ENCODE measurements around the gene AFF3.
A peak's percentile ranks its signal among the peaks of the same experiment; 100 is the strongest.

AFF3 gene

DNA sequence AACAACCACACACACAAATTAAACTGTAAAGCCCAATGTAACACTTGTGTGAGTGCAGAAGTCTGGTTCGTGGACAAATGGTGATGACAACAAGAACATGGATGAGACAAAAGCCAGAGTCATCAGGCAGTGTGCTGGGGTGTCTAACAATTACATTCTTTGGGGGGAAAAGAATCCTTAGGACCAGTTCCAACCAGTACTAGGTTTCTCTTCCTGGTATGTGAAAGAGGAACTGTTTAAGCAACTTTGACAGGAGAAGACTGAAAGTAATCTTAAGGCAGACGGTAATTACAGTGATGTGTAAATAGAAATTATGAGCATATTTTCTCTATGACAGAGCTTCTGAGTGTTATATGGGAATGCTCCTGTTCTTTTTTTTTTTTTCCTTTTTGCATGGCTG is 133.4 kb downstream of the AFF3 start:
- DNase-seq (ENCODE audit: low spot score): no peak

- no peak for DNase-seq (ENCODE audit: low spot score)
Observed at GRCh38 chr2:100006516-100006915, 135.9 kb downstream of the AFF3 start.

DNA sequence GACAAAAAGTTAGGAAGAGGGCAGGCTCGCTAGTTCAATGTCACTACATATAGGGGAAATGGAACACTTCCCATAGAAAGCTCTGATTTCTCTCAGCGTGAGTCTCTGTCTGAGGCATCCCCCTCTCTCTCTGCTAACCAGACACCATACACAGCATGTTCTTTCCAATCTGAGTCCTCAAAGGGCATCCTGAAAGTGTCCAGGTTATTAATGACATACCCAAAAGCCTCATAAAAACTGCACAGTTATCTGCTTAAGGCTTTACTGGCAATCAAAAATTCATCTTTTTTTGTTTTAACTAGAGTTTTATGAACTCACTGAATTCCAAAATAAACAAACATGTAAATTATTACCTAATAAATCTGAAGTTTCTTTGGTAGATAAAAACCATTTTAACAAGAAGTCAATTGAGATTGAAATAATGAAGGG is 137.4 kb downstream of the AFF3 start:
- DNase-seq (ENCODE audit: low spot score): no peak

- DNase-seq (ENCODE audit: low spot score): no peak
Observed at GRCh38 chr2:100004348-100004884, 138.0 kb downstream of the AFF3 start.

DNA sequence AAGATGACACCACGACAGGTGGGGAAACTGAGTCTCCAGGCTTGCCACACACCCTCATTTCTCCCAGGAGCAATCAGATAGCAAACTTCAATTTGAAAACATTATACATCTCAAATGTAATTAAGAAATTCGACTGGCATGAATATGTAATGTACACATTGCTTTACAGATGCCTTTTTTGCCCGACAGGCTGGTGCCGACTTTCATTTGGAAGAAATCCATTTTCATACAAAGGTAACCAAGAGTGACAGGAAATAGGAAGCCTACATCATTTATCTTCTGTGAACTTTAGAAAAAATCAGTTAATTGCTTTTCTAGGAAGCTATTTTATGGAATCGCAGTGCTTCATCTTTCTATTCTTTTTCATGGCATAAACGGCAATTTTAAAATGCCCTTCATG is 140.3 kb downstream of the AFF3 start:
- DNase-seq (ENCODE audit: low spot score): no peak

DNA sequence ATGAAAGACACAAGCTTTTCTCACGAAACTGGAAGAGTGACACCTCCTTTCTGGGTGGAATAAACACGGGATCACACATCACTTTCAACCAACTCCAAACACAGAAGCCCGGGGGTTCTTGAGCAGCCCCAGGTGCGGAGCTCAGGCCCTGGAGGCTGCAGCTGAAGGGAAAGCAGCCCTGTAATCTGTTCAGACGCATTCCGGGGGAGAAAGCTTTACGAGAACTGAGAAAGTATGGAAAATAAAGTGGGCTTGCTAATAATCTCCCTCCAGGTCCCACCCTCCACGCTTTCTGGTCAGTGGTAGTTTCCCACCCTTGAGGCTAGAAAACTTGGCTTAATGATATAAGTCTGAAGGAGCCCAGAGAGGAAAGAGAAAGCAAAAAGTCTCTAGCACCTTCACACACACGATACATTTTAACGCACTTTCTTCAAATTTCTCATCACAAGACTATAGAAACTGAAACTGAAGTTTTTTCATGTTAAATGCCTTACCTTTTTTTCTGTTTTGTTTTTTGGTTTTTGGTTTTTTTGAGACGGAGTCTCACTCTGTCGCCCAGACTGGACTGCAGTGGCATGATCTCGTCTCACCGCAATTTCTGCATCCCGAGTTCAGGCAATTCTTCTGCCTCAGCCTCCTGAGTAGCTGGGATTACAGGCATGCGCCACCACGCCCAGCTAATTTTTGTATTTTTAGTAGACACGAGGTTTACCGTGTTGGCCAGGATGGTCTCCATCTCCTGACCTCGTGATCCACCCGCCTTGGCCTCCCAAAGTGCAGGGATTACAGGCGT is 141.3 kb downstream of the AFF3 start:
- no peak for DNase-seq (ENCODE audit: low spot score)

- DNase-seq (ENCODE audit: low spot score): no peak
Observed at GRCh38 chr2:99998651-99999320, 143.6 kb downstream of the AFF3 start.

DNA sequence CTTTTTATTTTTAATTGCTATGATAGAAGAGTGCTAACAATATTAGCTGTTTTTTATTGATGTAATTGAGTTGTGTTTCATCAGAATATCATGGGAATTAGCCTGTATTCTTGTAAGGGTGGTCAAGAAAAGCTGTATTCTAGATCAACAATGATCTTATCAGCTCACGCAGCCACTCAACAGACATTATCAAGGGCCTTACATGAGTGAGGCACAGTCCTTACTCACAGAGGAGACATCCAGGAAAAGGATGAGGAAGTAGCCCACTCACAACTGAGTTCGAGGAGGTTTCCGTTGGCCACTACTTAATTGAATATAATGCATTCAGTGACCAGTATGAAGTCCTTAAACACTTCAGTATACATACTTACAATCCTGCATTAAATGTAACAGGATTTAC is 152.5 kb downstream of the AFF3 start:
- peak; percentile 21 for DNase-seq (ENCODE audit: low spot score)

GRCh38 chr2:99988599-99988998 is 153.8 kb downstream of the AFF3 start:
- no peak for DNase-seq (ENCODE audit: low spot score)

GRCh38 chr2:99987160-99987559 is 155.2 kb downstream of the AFF3 start:
- DNase-seq (ENCODE audit: low spot score): no peak

DNA sequence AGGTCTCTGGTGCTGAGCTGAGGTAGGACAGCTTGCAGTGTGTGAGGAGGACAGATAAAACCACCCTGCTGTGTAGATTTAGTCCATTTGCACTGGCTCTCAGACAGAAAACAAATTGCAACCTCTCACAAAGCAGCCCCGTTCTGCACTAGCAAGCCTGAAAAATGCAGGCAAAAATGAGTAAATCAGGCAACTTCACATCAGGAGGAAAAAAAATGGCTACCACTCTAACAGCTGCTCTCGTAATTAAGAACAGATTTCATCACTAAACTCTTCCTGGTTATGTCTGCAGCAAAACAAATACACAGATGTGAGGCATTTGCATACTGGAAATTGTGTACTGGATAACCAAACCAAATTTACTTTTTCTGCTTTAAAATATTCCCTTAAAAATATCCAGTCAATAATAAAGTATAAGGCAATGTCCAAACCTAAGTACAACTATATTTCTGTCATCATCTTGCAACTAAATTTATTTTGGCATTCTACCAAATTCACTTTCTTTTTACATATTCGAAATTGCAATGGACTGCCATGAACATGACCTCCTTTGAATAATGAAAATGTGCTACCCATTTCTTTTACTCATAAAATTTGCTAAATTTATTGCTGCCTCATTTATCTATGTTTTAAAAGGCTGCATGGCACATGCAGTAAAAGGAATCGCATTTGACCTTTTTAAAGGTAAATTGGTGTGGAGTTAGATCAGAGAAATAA is 157.4 kb downstream of the AFF3 start:
- DNase-seq (ENCODE audit: low spot score): no peak

- DNase-seq (ENCODE audit: low spot score): no peak
Observed at GRCh38 chr2:99982744-99983143, 159.6 kb downstream of the AFF3 start.

- no peak for DNase-seq (ENCODE audit: low spot score)
Observed at GRCh38 chr2:99981840-99982239, 160.6 kb downstream of the AFF3 start.

GRCh38 chr2:99980176-99980575 is 162.2 kb downstream of the AFF3 start:
- no peak for DNase-seq (ENCODE audit: low spot score)

- no peak for DNase-seq (ENCODE audit: low spot score)
Observed at GRCh38 chr2:99977966-99978365, 164.4 kb downstream of the AFF3 start.

GRCh38 chr2:99975386-99975785 is 167.0 kb downstream of the AFF3 start:
- no peak for DNase-seq (ENCODE audit: low spot score)

- DNase-seq (ENCODE audit: low spot score): no peak
Observed at GRCh38 chr2:99974682-99975375, 167.6 kb downstream of the AFF3 start.

GRCh38 chr2:99974275-99974674 is 168.1 kb downstream of the AFF3 start:
- no peak for DNase-seq (ENCODE audit: low spot score)

DNA sequence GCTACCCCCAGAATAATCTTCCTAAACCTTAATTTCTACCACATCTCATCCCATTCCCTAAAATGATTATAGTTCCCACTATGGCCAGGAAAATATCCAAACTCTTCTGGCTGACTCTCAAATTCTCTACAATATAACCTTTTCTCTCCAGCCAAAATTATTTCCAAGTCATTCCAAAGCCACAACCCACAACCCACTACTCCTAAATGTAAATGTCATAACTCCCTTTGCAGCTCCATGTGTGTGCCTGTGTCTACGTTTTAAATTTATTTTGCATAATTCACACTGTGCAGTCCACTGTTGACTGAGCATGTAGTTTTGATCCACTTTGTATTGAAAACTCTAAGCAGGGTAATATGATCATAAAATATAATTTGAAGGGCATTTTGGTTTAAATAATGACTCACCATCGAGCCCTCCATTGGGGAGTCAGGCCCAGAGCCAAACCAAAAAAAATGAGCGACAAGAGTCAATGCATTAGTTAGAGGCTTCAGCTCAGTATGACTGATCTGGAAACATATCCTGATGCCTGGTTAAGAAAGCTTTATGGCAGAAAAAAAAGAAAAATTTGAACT is 171.0 kb downstream of the AFF3 start:
- DNase-seq (ENCODE audit: low spot score): no peak

- no peak for DNase-seq (ENCODE audit: low spot score)
Observed at GRCh38 chr2:99970292-99970868, 172.0 kb downstream of the AFF3 start.

DNA sequence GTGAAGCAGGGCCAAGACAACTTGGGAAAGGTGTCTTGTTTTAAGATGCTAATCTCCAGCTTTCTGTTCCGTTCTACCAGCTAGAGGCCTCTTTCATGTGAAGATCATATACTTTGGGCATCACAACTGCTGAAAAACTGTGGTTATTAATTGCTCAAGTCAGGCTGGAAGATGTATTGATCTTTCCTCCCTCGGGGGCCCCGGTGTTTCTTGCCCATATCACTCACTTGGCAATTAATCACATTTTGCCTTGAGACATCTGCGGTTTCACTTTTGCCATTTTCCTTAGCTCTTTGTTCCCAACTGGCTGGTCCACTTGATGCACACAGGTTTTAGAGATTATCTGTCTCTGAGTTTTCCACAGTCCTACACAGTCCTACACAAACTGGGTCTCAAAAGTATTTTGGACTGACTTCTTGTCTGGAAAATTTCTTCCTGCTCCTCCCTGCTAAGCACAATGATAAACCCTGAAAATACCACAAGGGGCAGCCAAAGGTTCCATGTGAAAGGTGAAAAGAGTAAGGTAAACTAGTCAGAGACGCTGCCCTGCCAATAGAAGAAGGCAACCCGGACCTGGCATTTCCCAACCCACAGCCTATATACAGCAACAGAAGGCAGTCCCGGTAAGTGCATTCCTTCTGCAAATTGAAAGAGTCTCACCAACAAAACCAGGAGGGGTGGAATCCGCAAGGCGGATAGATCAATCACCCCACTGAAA is 181.0 kb downstream of the AFF3 start:
- no peak for DNase-seq (ENCODE audit: low spot score)

Data from kidney capillary endothelial cell (primary cell).